ENCODE measurements around the gene TMEM108. TPM values are rescaled to one million over a fixed set of nuclear protein-coding genes. Genes with fewer than 3 reads are reported as not detected.

TMEM108 gene
- total RNA-seq, 1 experiment from 2014 or later = not detected

- POLR2A ChIA-PET = no interaction called here
- no peaks in the 10 kb centered on the region for H3K9me3 ChIP-seq
- no peaks in the 10 kb centered on the region for H3K36me3 ChIP-seq (ENCODE audit: control insufficient read depth, insufficient read depth, low read length)
- Mint-ChIP-seq H3K4me3 (ENCODE audit: unreplicated experiment) (no peak overlapping the region), H3K4me1 (ENCODE audit: low read depth, unreplicated experiment) (no peaks in the 10 kb centered on the region), H3K27ac (ENCODE audit: unreplicated experiment) (no peak overlapping the region), H3K36me3 (ENCODE audit: insufficient read depth, unreplicated experiment) (no peaks in the 10 kb centered on the region), H3K27me3 (ENCODE audit: insufficient read depth, unreplicated experiment) (peaks cover 4% of the 10 kb centered on the region), H3K9me3 (ENCODE audit: unreplicated experiment) (no peaks in the 10 kb centered on the region)
- H3K4me1 ChIP-seq = no peaks in the 10 kb centered on the region
- BruUV-seq (replicated peaks) = no TSS peak
- CTCF ChIA-PET = no interaction called here
- DNase-seq = no peak
- no peak overlapping the region for H3K4me3 ChIP-seq (ENCODE audit: low read depth, low read length)
- TF ChIP-seq CTCF (IDR thresholded peaks at IDR 0.05; ENCODE audit: insufficient read depth in 1 of 2, low read depth in 1 of 2, low read length in 1 of 2, severe bottlenecking in 1 of 2, unreplicated experiment in 1 of 2) = no peak
- no peaks in the 10 kb centered on the region for H3K27me3 ChIP-seq (replicated peaks; ENCODE audit: control insufficient read depth, insufficient read depth, low read length)
- intact Hi-C loops (cut with micrococcal nuclease; ENCODE audit: unreplicated experiment) = no loop called here
These were observed 375.8 kb downstream of the TMEM108 start for GRCh38 chr3:133414021-133414392.

GRCh38 chr3:133418361-133418760 is 380.2 kb downstream of the TMEM108 start:
- no peak for DNase-seq
- Histone ChIP-seq H3K4me1 (no peaks in the 10 kb centered on the region), H3K27me3 (replicated peaks; ENCODE audit: control insufficient read depth, insufficient read depth, low read length) (no peaks in the 10 kb centered on the region), H3K36me3 (ENCODE audit: control insufficient read depth, insufficient read depth, low read length) (no peaks in the 10 kb centered on the region), H3K9me3 (no peaks in the 10 kb centered on the region), H3K4me3 (ENCODE audit: low read depth, low read length) (no peak overlapping the region)
- H3K27me3 Mint-ChIP-seq (ENCODE audit: insufficient read depth, unreplicated experiment) = no peaks in the 10 kb centered on the region
- intact Hi-C loops (cut with micrococcal nuclease; ENCODE audit: unreplicated experiment) = no loop called here
- no peaks in the 10 kb centered on the region for H3K36me3 Mint-ChIP-seq (ENCODE audit: insufficient read depth, unreplicated experiment)
- BruUV-seq (replicated peaks) = no TSS peak
- no peaks in the 10 kb centered on the region for H3K9me3 Mint-ChIP-seq (ENCODE audit: unreplicated experiment)
- TF ChIP-seq CTCF (IDR thresholded peaks at IDR 0.05; ENCODE audit: insufficient read depth in 1 of 2, low read depth in 1 of 2, low read length in 1 of 2, severe bottlenecking in 1 of 2, unreplicated experiment in 1 of 2) = no peak
- ChIA-PET CTCF (no interaction called here), POLR2A (no interaction called here)
- H3K4me3 Mint-ChIP-seq (ENCODE audit: unreplicated experiment) = no peak overlapping the region
- H3K4me1 Mint-ChIP-seq (ENCODE audit: low read depth, unreplicated experiment) = no peaks in the 10 kb centered on the region
- no peak overlapping the region for H3K27ac Mint-ChIP-seq (ENCODE audit: unreplicated experiment)

- no peak overlapping the region for H3K27ac Mint-ChIP-seq (ENCODE audit: unreplicated experiment)
- H3K9me3 ChIP-seq = no peaks in the 10 kb centered on the region
- no peaks in the 10 kb centered on the region for H3K27me3 Mint-ChIP-seq (ENCODE audit: insufficient read depth, unreplicated experiment)
- no peaks in the 10 kb centered on the region for H3K36me3 ChIP-seq (ENCODE audit: control insufficient read depth, insufficient read depth, low read length)
- ChIA-PET POLR2A (no interaction called here), CTCF (no interaction called here)
- no peaks in the 10 kb centered on the region for H3K27me3 ChIP-seq (replicated peaks; ENCODE audit: control insufficient read depth, insufficient read depth, low read length)
- no peak overlapping the region for H3K4me3 ChIP-seq (ENCODE audit: low read depth, low read length)
- no peak for DNase-seq
- H3K4me1 ChIP-seq = no peaks in the 10 kb centered on the region
- no peak for TF ChIP-seq CTCF (IDR thresholded peaks at IDR 0.05; ENCODE audit: insufficient read depth in 1 of 2, low read depth in 1 of 2, low read length in 1 of 2, severe bottlenecking in 1 of 2, unreplicated experiment in 1 of 2)
- intact Hi-C loops (cut with micrococcal nuclease; ENCODE audit: unreplicated experiment) = no loop called here
- BruUV-seq (replicated peaks) = no TSS peak
- H3K36me3 Mint-ChIP-seq (ENCODE audit: insufficient read depth, unreplicated experiment) = no peaks in the 10 kb centered on the region
- H3K4me3 Mint-ChIP-seq (ENCODE audit: unreplicated experiment) = no peak overlapping the region
- no peaks in the 10 kb centered on the region for H3K4me1 Mint-ChIP-seq (ENCODE audit: low read depth, unreplicated experiment)
- H3K9me3 Mint-ChIP-seq (ENCODE audit: unreplicated experiment) = no peaks in the 10 kb centered on the region
These were observed 381.1 kb downstream of the TMEM108 start for GRCh38 chr3:133419151-133419909.

Data from Caco-2 (cell line).